Measurements from ENCODE around the gene ELF4. TPM values are rescaled to one million over a fixed set of nuclear protein-coding genes. Genes with fewer than 3 reads are reported as not detected.

Gene ELF4
- total and polyA plus RNA-seq, 2 of the 4 experiments (the other 2 are of a cell fraction), result 10.9 to 19.0 TPM

DNA sequence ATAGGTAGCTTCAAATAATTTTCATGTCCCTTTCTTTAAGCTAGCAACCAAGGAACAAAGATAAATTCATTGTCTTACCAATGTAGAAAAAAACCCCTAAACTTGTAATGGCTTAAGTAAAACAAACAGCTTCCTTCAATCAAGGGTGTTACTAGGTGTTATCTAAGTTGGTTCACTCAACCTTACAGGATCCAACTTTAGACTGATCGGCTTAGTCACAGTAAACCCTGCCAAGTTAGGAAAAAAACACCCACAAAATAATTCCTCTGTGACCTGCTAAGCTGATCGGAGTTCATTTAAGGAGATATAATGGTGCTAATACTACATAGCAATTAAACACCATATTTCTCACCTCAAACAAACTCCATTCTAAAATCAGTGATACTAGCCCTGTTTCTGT is 45.3 kb upstream of the ELF4 start:
- Histone ChIP-seq H3K18ac (ENCODE audit: low read depth, low read length) (no peak overlapping the region), H2AK9ac (replicated peaks; ENCODE audit: low read depth, low read length, poor library complexity) (no peak overlapping the region), H3K4me3 (ENCODE audit: insufficient read depth, low read depth, low read length) (no peak overlapping the region), H3K9me3 (ENCODE audit: control insufficient read depth, insufficient read depth, low read length) (no peaks in the 10 kb centered on the region), H2AK5ac (ENCODE audit: low read depth, low read length) (no peak overlapping the region), H2BK20ac (ENCODE audit: low read depth, low read length) (no peak overlapping the region), H3K79me1 (ENCODE audit: low read depth in 1 of 2, low read length in 2 of 2) (peaks cover 0 to 2% of the 10 kb centered on the region in 2 experiments; a peak in 1 of 4 replicates), H3K9me1 (ENCODE audit: insufficient read depth, low read length) (no peaks in the 10 kb centered on the region), H3K56ac (ENCODE audit: extremely low read depth, insufficient read depth, low read length) (no peak overlapping the region), H3K9ac (ENCODE audit: low read depth, low read length) (no peak overlapping the region), H3K4me1 (ENCODE audit: control insufficient read depth, insufficient read depth, low read length) (no peaks in the 10 kb centered on the region), H3K4ac (ENCODE audit: low read depth, low read length) (no peak overlapping the region), H2BK15ac (ENCODE audit: low read depth, low read length) (no peak overlapping the region), H3K4me2 (ENCODE audit: low read depth, low read length) (no peak overlapping the region), H2BK5ac (ENCODE audit: low read depth, low read length, poor library complexity, severe bottlenecking) (no peak overlapping the region), H4K5ac (ENCODE audit: low read depth, low read length) (no peak overlapping the region), H4K8ac (ENCODE audit: low read depth in 2 of 2, low read length in 2 of 2) (no peak overlapping the region), H4K20me1 (ENCODE audit: insufficient read depth, low read length) (no peaks in the 10 kb centered on the region), H3K23ac (ENCODE audit: low read depth, low read length) (no peak overlapping the region), H2BK120ac (ENCODE audit: low read depth, low read length) (no peak overlapping the region), H3K36me3 (ENCODE audit: control insufficient read depth, insufficient read depth, low read length) (no peaks in the 10 kb centered on the region), H2AFZ (replicated peaks; ENCODE audit: low read length, poor library complexity) (no peak overlapping the region), H4K91ac (ENCODE audit: insufficient read depth, low read depth, low read length) (no peak overlapping the region), H3K14ac (replicated peaks; ENCODE audit: low read depth, low read length) (no peak overlapping the region), H3K27ac (ENCODE audit: insufficient read depth, low read length) (no peak overlapping the region), H3K27me3 (ENCODE audit: control insufficient read depth, insufficient read depth, low read length) (no peaks in the 10 kb centered on the region)
- in situ Hi-C loops (cut with MboI; ENCODE audit: low sequenced_read_pairs) (no loop called here), dilution Hi-C loops (cut with HindIII; ENCODE audit: low sequenced_read_pairs, unreplicated experiment) (no loop called here), intact Hi-C loops (cut with micrococcal nuclease) (no loop called here)
- TF ChIP-seq SMC3 (IDR thresholded peaks at IDR 0.05; ENCODE audit: low read depth, low read length) (no peak), RAD21 (IDR thresholded peaks at IDR 0.05; ENCODE audit: low read length) (no peak), BHLHE40 (IDR thresholded peaks at IDR 0.05; ENCODE audit: low read depth, low read length) (no peak), FOS (IDR thresholded peaks at IDR 0.05; ENCODE audit: low read depth, low read length) (no peak), CHD1 (IDR thresholded peaks at IDR 0.05; ENCODE audit: low read depth, low read length) (no peak), MAZ (IDR thresholded peaks at IDR 0.05; ENCODE audit: borderline replicate concordance, low read depth, low read length) (no peak), USF2 (IDR thresholded peaks at IDR 0.05; ENCODE audit: low read depth, low read length) (no peak), MXI1 (IDR thresholded peaks at IDR 0.05; ENCODE audit: borderline replicate concordance, low read depth, low read length) (no peak)
- TF ChIP-seq, protein P1, sequence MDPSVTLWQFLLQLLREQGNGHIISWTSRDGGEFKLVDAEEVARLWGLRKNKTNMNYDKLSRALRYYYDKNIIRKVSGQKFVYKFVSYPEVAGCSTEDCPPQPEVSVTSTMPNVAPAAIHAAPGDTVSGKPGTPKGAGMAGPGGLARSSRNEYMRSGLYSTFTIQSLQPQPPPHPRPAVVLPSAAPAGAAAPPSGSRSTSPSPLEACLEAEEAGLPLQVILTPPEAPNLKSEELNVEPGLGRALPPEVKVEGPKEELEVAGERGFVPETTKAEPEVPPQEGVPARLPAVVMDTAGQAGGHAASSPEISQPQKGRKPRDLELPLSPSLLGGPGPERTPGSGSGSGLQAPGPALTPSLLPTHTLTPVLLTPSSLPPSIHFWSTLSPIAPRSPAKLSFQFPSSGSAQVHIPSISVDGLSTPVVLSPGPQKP (IDR thresholded peaks at IDR 0.05; ENCODE audit: borderline replicate concordance, low read depth, low read length), result no peak
- BruUV-seq (replicated peaks), result no TSS peak
- ChIA-PET CTCF (interaction anchor here (0.8 kb wide), 1 partner anchor 34 kb away, joined by 3 read pairs; no protein-coding TSS in a partner anchor), POLR2A (ENCODE audit: unreplicated experiment) (no interaction called here)
- ATAC-seq (ENCODE audit: low read depth), result no peak
- no peak for DNase-seq
- WGBS, 2 experiments (ENCODE audit: extremely low coverage in 2 of 2, insufficient read length in 1 of 2), result no CpG with 5 or more reads among the region's 2 CpGs
